OCI-LY7 (cell line): ENCODE results near the gene FOXP1. TPM values are rescaled to one million over a fixed set of nuclear protein-coding genes. Genes with fewer than 3 reads are reported as not detected.
A peak's percentile ranks its signal among the peaks of the same experiment; 100 is the strongest.

Source experiments
- BruUV-seq: library from RNA; stranded (reverse); fragments of 400-500 nt; replicated peaks from 2 replicates; lab custom pipeline; 2021; lab: Mats Ljungman, UMichigan
- CTCF ChIA-PET: fragments of 300-600 bp; sonication (Branson Sonifier 250); formaldehyde crosslinking; loops from one replicate; lab custom pipeline; 2022; ENCODE audit warnings: antibody characterized with exemption; ENCODE audit not compliant: unreplicated experiment; lab: Charles Lee
- POLR2A ChIA-PET: fragments of 300-600 bp; sonication (Branson Sonifier 250); formaldehyde crosslinking; loops from one replicate; lab custom pipeline; 2022; ENCODE audit warnings: antibody characterized with exemption; lab: Charles Lee
- DNase-seq: peaks from one replicate; pipeline ENCODE4 v3.0.0-alpha.2; 2015; ENCODE audit warnings: low spot score
- H2AFZ ChIP-seq: fragments of 200-600 bp; sonication (generic), shearing (Covaris generic); 2 replicates; pipeline ENCODE4 v1.6.1; 2014; ENCODE audit warnings: mild to moderate bottlenecking, antibody characterized with exemption, low read length, moderate library complexity
- H3K27ac ChIP-seq: fragments of 200-600 bp; sonication (generic); 2 replicates; pipeline ENCODE4 v1.5.1; 2014; ENCODE audit warnings: mixed run types, low read depth, mild to moderate bottlenecking, moderate library complexity, low read length, inconsistent platforms; ENCODE audit not compliant: poor library complexity, severe bottlenecking
- H3K36me3 ChIP-seq: fragments of 200-600 bp; sonication (generic); 2 replicates; pipeline ENCODE4 v1.6.1; 2014; ENCODE audit warnings: mild to moderate bottlenecking, antibody characterized with exemption, low read length, moderate library complexity, mixed read lengths; ENCODE audit not compliant: insufficient read depth
- H3K4me1 ChIP-seq: fragments of 200-600 bp; sonication (generic); 2 replicates; pipeline ENCODE4 v1.5.1; 2014; ENCODE audit warnings: mild to moderate bottlenecking, low read length; ENCODE audit not compliant: insufficient read depth, poor library complexity, severe bottlenecking
- H3K4me2 ChIP-seq: fragments of 200-600 bp; sonication (generic); 2 replicates; pipeline ENCODE4 v1.6.1; 2014; ENCODE audit warnings: mild to moderate bottlenecking, low read length
- H3K4me3 ChIP-seq: fragments of 200-600 bp; sonication (generic); 2 replicates; pipeline ENCODE4 v1.5.1; 2014; ENCODE audit warnings: mild to moderate bottlenecking, low read depth, low read length; ENCODE audit not compliant: poor library complexity, severe bottlenecking
- H3K79me2 ChIP-seq: fragments of 200-600 bp; sonication (generic); 2 replicates; pipeline ENCODE4 v1.6.1; 2016; ENCODE audit warnings: low read depth, mild to moderate bottlenecking, low read length, moderate library complexity, mixed read lengths; ENCODE audit not compliant: insufficient read depth
- H3K9me2 ChIP-seq: fragments of 200-600 bp; sonication (generic); 2 replicates; pipeline ENCODE4 v1.6.1; 2016; ENCODE audit warnings: mild to moderate bottlenecking, low read length, mixed read lengths; ENCODE audit not compliant: insufficient read depth
- H3K9me3 ChIP-seq: fragments of 200-600 bp; sonication (generic); 2 replicates; pipeline ENCODE4 v1.6.1; 2014; ENCODE audit warnings: mild to moderate bottlenecking, mixed run types, low read length, mixed read lengths
- H4K20me1 ChIP-seq: fragments of 200-600 bp; sonication (generic); 2 replicates; pipeline ENCODE4 v1.6.1; 2014; ENCODE audit warnings: mild to moderate bottlenecking, antibody characterized with exemption, low read length, moderate library complexity, mixed read lengths; ENCODE audit not compliant: insufficient read depth
- CTCF ChIP-seq: fragments of 200-600 bp; sonication (generic); conservative IDR thresholded peaks from 2 replicates; pipeline ENCODE4 v1.5.1; 2014; ENCODE audit warnings: mild to moderate bottlenecking, antibody characterized with exemption, low read length, moderate library complexity, mixed read lengths
- EZH2phosphoT487 ChIP-seq: fragments of 200-600 bp; sonication (generic); IDR thresholded peaks from 2 replicates; pipeline ENCODE4 v1.6.1; 2018; ENCODE audit warnings: low read depth, borderline replicate concordance, mild to moderate bottlenecking, mixed run types, antibody characterized with exemption, low read length, moderate library complexity, mixed read lengths
- intact Hi-C: fragments of 100-400 bp; cut with micrococcal nuclease; formaldehyde crosslinking; loops from one replicate; pipeline ENCODE4 v1.10.0; 2022; ENCODE audit not compliant: unreplicated experiment
- total RNA-seq, 2 experiments: library from RNA; depleted of rRNA in 1 of 2; stranded (reverse); fragments of >200 nt in 1 of 2; shearing (Covaris generic) in 1 of 2; gene quantifications; 2 replicates each; pipeline ENCODE4 v1.2.3, GENCODE V29; 2014 to 2022

Gene FOXP1
- total RNA-seq, 2 experiments from 2014 or later: 87.3 to 151 TPM

DNA sequence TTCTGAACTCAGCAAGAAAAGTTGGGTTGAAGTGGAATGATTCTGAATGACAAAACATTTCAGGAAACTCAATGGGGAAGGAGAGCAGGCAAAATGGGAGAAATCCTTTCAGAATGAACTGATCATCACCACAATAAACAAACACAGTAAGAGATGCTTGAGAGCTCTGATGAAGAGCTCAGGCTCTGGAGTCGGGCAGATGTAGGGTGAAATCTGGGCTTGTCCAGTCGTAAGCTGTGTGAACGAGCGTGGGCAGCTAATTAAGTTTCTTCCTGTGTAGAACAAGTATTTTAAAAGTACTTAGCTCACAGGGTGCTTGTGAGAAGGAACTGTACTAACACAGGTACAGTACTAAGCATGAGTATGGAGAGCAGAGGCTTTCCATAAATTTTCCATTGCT is 406.2 kb downstream of the FOXP1 start:
- Histone ChIP-seq H2AFZ (no peak overlapping the region), H3K9me2 (no peaks in the 10 kb centered on the region), H3K4me3 (no peak overlapping the region), H3K79me2 (no peaks in the 10 kb centered on the region), H3K4me1 (no peaks in the 10 kb centered on the region), H3K36me3 (0 out of 2 replicates have a peak, but pooled peaks cover 11% of the 10 kb centered on the region), H3K4me2 (no peak overlapping the region), H3K27ac (no peak overlapping the region), H3K9me3 (no peaks in the 10 kb centered on the region), H4K20me1 (no peaks in the 10 kb centered on the region)
- TF ChIP-seq CTCF (no peak), EZH2phosphoT487 (no peak)
- no TSS peak for BruUV-seq
- intact Hi-C loops: no loop called here
- ChIA-PET POLR2A (no interaction called here), CTCF (no interaction called here)
- no peak for DNase-seq

DNA sequence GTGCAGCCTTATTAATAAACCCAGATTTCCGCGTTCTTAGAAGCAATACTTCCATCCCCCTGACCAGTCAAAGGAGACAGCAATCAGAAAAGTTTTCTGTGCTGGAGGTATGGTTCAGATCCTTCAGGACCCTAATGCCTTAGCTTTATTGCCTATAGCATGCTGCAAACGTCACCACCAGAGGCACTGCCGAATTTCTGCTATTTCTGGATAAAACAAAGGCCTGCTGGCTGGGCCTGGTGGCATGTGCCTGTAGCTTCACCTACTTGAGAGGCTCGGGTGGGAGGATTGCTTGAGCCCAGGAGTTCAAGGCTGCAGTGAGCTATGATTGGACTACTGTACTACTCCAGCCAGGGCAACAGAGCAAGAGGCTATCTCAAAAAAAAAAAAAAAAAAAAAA is 407.2 kb downstream of the FOXP1 start:
- peak; percentile 12 for DNase-seq
- no peaks in the 10 kb centered on the region for H3K9me2 ChIP-seq
- no peak overlapping the region for H2AFZ ChIP-seq
- no peaks in the 10 kb centered on the region for H4K20me1 ChIP-seq
- 0 out of 2 replicates have a peak, but pooled peaks cover 11% of the 10 kb centered on the region for H3K36me3 ChIP-seq
- no peak overlapping the region for H3K4me3 ChIP-seq
- no peak for TF ChIP-seq EZH2phosphoT487
- TF ChIP-seq CTCF: no peak
- no peaks in the 10 kb centered on the region for H3K9me3 ChIP-seq
- CTCF ChIA-PET: no interaction called here
- H3K79me2 ChIP-seq: no peaks in the 10 kb centered on the region
- H3K27ac ChIP-seq: no peak overlapping the region
- intact Hi-C loops: no loop called here
- H3K4me1 ChIP-seq: no peaks in the 10 kb centered on the region
- no peak overlapping the region for H3K4me2 ChIP-seq
- POLR2A ChIA-PET: interaction anchor here (1.0 kb wide), 1 partner anchor 11 kb away, joined by 3 read pairs; no protein-coding TSS in a partner anchor
- no TSS peak for BruUV-seq

DNA sequence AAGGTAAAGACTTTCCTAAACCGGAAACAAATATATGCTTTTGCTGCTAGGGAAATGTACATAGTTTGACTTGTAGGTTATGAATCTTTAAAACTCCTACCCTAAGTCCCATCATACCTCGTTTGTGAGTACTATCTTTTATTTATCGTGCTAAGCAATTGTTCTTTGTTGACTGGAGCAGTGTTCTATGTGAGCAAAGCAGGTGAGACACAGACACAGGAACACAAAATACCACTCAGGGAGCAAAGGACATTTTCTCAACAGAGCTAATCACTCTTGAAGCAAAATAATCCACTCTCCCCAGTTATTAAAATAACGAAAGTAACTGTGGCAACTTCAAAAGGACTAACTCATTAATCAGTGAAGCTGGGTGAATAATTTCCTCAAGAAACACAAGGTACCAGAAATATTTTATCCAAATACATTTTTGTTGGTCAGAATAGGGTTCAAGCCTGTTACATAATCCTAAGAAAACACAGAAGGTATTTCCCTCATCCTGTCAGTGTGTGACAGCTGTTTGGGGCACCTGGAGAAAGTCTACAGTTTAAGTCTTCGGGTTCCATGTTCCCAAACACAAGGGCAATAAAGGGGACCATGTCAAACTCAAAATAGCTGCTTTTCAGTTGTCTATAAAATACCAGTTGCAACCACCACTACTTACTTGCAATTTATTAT is 407.7 kb downstream of the FOXP1 start:
- no TSS peak for BruUV-seq

More for the DNA sequence above, 407.7 kb downstream of the FOXP1 start:
- ChIA-PET CTCF (no interaction called here), POLR2A (interaction anchor here (1.0 kb wide), 1 partner anchor 10 kb away, joined by 3 read pairs; no protein-coding TSS in a partner anchor)
- Histone ChIP-seq H3K4me3 (no peak overlapping the region), H4K20me1 (no peaks in the 10 kb centered on the region), H3K9me2 (no peaks in the 10 kb centered on the region), H3K27ac (no peak overlapping the region), H3K36me3 (0 out of 2 replicates have a peak, but pooled peaks cover 11% of the 10 kb centered on the region), H3K9me3 (no peaks in the 10 kb centered on the region), H3K4me2 (no peak overlapping the region), H2AFZ (no peak overlapping the region), H3K79me2 (no peaks in the 10 kb centered on the region), H3K4me1 (no peaks in the 10 kb centered on the region)
- no peak for DNase-seq
- TF ChIP-seq CTCF (no peak), EZH2phosphoT487 (no peak)
- intact Hi-C loops: no loop called here
